HL-60 (cell line): ENCODE results near the gene CELF2.

Experiments used
- DNase-seq, 2 experiments: peaks; one replicate each; pipeline ENCODE4 v3.0.0-alpha.2; 2010 to 2020; ENCODE audit warnings: low read depth in 1 of 2, low spot score in 1 of 2
- H3K27ac ChIP-seq: fragments of 250-450 bp; sonication (Bioruptor Pico); replicated peaks from 2 replicates; pipeline ENCODE4 v1.5.1; 2020; ENCODE audit warnings: mild to moderate bottlenecking, moderate library complexity
- H3K27me3 ChIP-seq: fragments of 250-450 bp; sonication (Bioruptor Pico); 2 replicates; pipeline ENCODE4 v1.5.1; 2021; ENCODE audit warnings: mild to moderate bottlenecking, moderate library complexity; ENCODE audit not compliant: insufficient read depth, poor library complexity, severe bottlenecking
- H3K4me3 ChIP-seq: replicated peaks from 2 replicates; pipeline ENCODE4 v1.5.1; 2011; ENCODE audit warnings: mild to moderate bottlenecking, control low read depth, low read length; ENCODE audit not compliant: insufficient read depth
- CTCF ChIP-seq: IDR thresholded peaks from one replicate; pipeline ENCODE4 v1.5.1; 2011; ENCODE audit warnings: low read length, control low read depth, inconsistent platforms; ENCODE audit not compliant: insufficient read depth
- GABPA ChIP-seq: IDR thresholded peaks from 2 replicates; pipeline ENCODE4 v1.6.1; 2012; ENCODE audit warnings: low read depth
- POLR2AphosphoS5 ChIP-seq: IDR thresholded peaks from 2 replicates; pipeline ENCODE4 v1.6.1; 2012; ENCODE audit warnings: low read depth
- REST ChIP-seq: IDR thresholded peaks from 2 replicates; pipeline ENCODE4 v1.6.1; 2012; ENCODE audit warnings: low read depth; ENCODE audit not compliant: insufficient replicate concordance
- SPI1 ChIP-seq: IDR thresholded peaks from 2 replicates; pipeline ENCODE4 v1.6.1; 2012; ENCODE audit warnings: low read depth, mild to moderate bottlenecking, borderline replicate concordance

The CELF2 gene

GRCh38 chr10:11023009-11023953 is 5.6 kb downstream of the CELF2 start:
- Histone ChIP-seq H3K4me3 (no peak overlapping the region), H3K27me3 (peaks cover 8% of the 10 kb centered on the region), H3K27ac (no peak overlapping the region)
- TF ChIP-seq SPI1 (no peak), CTCF (no peak), REST (no peak), POLR2AphosphoS5 (no peak), GABPA (no peak)
- no peak for DNase-seq

- Histone ChIP-seq H3K4me3 (no peak overlapping the region), H3K27ac (no peak overlapping the region), H3K27me3 (peaks cover 4% of the 10 kb centered on the region)
- no peak for TF ChIP-seq GABPA
- no peak for TF ChIP-seq SPI1
- TF ChIP-seq POLR2AphosphoS5, result no peak
- TF ChIP-seq REST, result no peak
- TF ChIP-seq CTCF, result no peak
- DNase-seq, result no peak
Observed at GRCh38 chr10:11024596-11024995, 6.9 kb downstream of the CELF2 start.

GRCh38 chr10:11025978-11026377 is 8.3 kb downstream of the CELF2 start:
- no peak overlapping the region for H3K27ac ChIP-seq
- DNase-seq, result no peak
- H3K4me3 ChIP-seq, result no peak overlapping the region
- H3K27me3 ChIP-seq, result peaks cover 2% of the 10 kb centered on the region
- TF ChIP-seq POLR2AphosphoS5, result no peak
- no peak for TF ChIP-seq GABPA
- TF ChIP-seq REST, result no peak
- TF ChIP-seq SPI1, result no peak
- no peak for TF ChIP-seq CTCF
